ENCODE results near the gene PIK3IP1.
"Not testable (repeated sequence)": the region's sequence is repeated elsewhere in the genome, so short reads cannot be mapped to it uniquely, and the experiment has no call there.

Gene PIK3IP1

DNA sequence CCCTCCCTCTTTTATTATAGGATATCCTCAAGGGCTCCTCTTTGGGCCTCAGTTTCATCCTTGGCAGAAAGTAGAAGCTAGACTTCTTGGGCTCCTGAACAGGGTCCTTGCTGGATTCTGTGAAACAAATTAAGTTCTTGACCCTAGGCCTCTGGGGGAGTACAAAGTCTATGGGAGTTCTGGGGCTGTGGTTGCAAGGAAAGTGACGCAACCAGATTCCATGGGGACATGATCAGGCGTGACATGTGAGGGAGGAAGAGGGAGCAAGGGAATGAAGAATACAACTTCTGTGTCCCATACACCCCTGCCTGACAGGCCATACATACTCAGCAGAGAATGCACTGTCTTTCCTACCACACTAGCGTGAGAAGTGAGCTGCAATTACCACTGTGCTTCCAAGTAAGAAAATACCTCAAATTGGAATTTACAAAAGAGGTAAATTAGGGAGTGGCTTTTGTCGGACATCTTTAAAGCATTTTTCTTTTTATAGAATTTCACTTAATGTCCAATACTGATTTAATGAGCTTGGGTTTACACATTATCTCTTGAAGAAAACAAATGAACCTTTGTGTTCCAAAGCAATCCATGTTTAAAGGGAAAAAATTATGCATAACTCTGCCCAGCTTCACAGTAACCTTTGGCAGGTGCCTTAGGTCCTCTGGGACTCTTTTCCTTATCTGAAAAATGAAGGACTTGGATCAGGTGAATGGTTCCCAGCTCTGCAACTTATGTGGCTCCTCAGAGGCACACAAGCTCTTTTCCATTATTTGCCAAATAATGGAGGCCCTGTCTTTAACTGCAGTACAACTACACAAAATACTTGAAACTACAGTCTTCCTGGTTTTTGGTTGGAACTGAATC, 41.3 kb downstream of the PIK3IP1 start:
- DNase-seq: no peak

DNA sequence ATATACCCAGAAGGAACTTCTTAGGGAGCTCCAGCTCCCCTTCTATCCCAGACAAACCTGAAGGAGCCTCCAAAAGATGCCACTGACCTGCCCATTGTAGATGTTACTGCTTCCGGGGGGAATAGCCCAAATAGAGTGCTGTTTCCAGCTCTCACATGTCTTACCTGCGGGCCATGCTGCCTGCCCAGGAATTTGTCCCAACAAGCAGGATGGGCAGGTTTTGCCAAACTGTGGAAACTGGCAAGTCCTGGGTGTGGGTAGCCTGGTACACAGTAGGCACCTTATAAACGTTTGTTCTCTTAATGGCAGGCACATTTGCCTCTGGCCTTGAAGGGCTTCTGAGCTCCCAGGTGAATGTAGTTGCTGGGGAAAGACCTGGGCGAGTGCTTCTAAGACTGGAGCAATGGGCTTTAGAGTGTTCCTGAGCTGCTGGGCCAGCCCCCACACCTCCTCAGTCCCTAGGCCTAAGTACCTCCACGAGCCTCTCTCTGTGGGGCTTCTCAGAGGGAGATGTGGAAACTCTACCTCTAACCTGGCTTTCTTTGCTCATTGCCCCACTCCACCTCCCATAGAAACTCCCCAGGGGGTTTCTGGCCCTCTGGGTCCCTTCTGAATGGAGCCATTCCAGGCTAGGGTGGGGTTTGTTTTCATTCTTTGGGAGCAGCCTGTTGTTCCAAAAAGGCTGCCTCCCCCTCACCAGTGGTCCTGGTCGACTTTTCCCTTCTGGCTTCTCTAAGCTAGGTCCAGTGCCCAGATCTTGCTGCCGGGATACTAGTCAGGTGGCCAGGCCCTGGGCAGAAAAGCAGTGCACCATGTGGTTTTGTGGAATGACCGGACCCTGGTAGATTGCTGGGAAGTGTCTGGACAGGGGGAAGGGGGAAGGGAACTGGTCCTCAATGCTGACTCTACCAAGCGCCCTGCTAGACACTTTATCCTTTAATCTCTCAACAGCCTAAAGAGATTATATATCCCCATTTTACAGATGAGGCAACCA, 43.0 kb downstream of the PIK3IP1 start:
- DNase-seq: peak in 38 of 51 donors; percentile 11 to 78 (median 42)

DNA sequence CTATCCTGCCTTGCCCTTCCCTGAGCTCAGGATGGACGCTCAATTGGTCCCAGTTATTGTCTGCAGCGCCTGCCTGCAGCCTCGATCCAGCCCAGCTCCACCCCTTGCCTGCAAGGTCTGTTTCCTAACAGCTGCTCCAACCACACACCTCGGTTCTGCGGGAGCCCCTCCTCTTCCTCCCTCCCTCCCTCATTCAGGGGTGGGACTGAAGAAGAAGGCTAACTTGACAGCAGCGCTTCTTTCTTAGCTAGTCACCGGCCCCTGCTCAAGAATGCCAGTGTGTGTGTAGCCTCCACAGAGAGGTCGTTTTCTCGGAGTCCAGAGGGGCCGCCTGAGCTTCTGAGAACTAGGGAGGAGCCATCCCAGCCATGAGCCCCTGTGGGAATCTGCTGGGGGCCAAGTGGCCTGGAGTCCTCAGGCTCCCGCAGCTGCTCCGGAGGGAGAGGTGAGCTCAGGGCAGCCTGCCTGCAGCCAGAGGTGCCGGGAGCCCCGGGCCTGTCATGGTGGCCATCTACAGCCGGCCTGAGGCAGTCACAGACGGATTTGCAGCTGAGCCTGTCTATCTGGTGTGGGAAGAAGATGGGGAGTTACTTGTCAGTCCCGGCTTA, 44.0 kb downstream of the PIK3IP1 start:
- peak in 41 of 51 donors; percentile 12 to 86 (median 61) for DNase-seq

DNA sequence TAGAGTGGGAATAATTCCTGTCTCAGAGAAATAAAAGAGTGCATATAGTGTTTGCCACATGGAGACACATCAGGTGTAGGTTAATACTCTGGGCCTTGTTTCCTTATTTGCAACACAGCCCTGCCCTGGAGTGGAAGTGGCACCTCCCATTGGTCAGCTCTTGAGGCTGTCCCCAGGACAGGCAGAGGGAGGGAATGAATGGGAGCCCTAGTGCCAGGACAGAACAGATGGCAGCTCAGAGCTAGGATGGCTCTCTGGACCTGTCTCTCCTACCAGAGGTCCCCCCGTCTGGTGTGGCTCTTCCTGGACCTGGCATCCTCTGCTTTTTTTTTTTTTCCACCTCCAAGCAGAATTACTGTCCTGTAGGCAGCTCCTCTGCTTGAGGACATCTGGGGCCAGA, 44.6 kb downstream of the PIK3IP1 start:
- no peak for DNase-seq

DNA sequence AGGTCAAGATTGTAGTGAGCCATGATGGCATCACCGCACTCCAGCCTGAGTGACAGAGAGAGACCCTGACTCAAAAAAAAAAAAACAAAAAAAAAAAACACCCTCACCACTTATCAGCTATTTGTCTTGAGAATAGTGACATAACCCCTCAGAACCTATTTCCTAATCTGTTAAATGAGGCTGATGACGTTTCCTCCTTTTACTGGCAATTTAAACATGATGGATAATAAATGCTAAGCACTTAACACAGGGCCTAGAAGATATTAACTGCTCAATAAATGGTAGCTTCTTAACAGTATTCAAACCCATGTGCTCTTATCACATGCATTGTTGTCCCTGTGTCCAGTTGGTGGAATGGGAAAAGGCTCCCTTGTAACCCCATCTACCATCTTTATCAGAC, 45.6 kb downstream of the PIK3IP1 start:
- no peak for DNase-seq

DNA sequence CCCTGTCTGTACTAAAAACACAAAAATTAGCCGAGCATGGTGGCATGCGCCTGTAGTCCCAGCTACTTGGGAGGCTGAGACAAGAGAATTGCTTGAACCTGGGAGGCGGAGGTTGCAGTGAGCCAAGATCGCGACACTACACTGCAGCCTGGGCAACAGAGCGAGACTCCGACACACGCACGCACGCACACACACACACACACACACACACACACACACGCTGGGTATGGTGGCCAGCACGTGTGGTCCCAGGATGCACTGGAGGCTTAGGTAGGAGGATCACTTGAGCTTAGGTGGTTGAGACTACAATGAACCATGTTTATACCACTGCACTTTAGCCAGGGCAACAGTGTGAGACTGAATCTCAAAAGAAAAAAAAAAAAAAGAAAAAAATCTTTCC, 46.3 kb downstream of the PIK3IP1 start:
- not testable (repeated sequence) for DNase-seq

DNA sequence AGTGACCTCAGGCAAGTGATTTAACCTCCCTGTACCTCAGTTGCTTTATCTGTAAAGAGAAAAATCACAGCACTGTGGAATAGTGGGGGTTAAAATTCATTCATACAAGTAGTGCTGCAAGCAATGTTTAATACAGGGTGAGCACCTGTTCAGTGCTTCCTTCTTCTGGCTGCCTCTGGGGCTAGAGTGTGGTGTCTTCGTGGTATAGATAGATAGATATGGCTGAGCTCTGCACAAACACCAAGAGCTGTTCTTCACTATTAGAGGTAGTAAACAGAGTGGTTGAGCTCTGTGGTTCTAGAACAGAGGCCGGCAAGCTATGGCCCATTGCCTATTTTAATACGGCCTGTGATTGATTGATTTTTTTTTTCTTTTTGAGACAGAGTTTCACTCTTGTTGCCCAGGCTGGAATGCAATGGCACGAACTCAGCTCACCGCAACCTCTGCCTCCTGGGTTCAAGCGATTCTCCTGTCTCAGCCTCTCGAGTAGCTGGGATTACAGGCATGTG, 47.3 kb downstream of the PIK3IP1 start:
- no peak for DNase-seq

DNA sequence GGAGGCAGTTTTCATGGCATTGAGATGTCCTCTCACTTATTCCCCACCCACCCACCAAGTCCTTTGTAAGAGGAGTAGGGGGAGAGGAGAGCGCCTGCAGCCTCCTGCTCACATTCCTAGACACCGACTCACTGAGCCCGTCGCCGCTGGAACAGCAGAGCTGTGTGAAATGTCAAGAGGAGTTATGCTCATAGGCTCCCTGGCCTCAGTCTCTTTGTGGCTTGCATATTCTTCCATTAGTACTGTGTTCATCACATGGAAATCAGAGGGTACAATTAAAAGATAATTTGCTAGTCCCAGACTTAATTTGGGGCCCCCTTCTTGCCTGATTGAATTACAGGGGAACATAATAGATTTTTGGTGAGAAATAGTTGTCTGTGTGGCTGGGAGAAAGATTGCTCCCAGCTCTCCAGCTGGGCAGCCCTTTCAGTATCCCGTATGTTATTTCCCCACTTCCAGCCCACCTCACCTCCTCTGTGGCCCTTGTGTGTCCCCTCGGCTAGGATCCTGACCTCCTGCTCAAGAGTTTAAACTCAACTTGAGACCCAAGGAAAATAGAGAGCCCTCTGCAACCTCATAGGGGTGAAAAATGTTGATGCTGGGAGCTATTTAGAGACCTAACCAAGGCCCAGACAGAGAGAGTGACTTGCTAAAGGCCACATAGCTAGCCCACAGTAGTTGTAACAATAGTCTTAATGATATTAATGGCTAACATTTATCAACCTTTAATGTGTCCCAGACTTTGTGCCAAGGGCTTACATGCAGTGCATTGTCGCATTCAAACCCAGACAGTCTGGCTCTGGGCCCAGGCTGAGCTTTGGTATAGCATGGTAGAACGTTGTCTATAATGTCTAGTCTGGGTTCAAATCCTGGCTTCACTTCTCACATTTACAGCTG, 48.0 kb downstream of the PIK3IP1 start:
- no peak for DNase-seq

DNA sequence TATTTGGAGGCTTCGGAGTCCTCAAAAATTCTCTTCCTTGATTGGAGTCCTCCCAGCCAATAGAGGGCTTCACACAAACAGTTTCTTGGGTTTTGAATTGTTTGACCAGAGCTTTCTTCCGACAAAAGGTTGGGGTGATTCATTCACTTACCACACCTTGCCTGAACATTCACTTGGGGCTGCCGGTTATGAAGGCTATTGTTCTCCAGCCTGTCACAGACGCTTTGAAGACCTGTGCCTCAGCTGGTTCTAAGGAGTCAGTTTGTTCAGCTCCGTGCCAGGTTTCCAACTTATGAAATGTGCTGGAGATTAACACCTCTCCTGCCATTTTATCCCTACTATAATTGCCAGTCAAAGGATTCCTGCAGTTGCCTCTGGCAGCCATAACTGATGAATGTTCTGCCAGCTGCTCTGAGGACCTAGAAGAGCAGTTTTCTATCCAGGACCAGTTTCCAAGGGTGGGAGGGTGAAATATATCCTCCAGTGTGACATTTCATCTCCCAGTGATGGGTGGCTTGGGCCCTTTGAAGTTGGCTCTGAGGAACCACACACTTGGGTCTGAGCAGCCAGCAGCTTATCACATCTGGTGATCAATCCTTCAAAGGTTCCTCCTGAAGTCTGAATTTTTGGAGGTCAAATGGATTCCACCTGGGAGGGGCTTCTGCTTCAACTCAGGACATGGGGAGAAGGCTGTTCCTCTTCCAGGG, 48.8 kb downstream of the PIK3IP1 start:
- DNase-seq: no peak

DNA sequence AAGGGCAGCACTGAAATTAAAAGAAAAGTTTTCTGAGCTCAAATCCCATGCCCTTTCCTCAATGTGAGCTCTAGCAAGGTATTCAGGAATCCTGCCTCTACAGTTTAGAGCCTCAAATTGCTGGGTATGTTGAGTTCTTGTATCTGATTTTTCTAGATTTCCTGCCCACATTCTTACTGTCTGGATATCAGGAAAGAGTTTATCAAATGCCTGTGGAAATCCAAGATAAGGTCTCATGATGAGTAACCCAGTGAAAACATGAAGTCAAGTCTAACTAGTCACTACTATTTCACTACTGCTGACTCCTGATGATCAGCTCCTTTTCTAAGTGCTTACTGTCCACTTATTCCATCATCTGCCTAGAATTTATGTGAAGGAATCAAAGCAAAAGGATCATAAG, 50.4 kb downstream of the PIK3IP1 start:
- DNase-seq: no peak

DNA sequence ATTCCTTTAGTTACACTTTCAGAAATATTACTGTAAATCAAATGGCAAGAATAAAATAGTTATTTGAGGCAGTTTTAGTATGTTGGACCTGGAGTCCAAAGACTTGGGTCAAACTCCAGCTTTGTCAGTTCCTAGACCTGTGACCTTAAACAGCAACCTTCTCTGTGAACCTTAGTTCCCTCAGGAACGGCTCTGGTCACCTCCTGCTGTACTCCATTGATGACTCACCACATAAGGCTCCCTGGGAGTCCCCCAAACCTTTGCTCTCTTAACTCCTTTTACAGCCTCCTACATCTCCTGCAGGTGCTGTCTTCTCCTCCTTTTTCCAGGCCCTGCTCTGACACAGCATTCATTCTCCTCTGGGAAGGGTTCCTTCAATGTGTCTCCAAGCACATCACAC, 51.1 kb downstream of the PIK3IP1 start:
- DNase-seq: no peak

DNA sequence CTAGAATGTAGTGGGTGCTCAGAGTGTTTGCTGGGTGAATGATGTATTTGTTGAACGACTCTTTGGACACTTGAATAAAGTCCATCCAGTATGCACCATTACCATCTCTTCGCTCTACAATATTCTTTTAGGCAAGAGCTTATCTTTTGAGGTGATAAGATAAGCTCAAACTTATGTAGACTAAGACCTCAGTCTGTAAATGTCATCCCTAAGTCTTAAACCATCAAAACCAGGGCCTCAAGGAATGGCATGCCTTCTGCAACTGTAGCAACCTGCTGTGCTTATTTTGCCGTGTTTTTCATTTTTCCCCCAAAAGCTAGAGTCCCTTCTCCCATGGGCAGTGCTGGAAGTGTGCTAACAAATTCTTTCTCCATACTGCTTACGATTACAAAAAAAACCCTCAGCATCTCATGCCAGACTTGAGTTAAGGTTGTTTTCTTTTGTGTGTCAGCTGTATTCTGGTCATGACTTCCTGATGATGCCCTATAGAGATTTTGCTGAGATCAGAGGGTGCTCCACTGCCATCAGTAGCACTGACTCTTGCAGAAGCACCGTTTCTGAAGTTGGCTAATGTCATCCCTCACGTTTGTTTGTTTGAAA, 52.4 kb downstream of the PIK3IP1 start:
- no peak for DNase-seq

DNA sequence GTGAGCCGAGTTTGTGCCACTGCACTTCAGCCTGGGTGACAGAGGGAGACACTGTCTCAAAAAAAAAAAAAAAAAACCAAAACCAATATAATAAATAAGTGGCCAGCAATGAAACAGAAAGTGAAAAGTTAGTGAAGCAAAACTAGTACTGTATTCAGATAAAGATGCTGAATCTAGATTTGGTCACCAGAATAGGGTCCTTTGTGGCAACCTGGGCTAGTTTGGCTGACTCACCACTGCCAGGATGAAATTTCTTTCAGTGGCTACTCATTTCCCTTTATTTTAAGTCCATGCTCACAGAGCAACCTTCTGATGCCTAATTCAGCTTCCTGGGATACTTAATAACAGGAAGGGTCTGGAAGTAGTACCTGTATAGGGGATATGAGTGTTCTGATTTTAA, 54.2 kb downstream of the PIK3IP1 start:
- DNase-seq: no peak

DNA sequence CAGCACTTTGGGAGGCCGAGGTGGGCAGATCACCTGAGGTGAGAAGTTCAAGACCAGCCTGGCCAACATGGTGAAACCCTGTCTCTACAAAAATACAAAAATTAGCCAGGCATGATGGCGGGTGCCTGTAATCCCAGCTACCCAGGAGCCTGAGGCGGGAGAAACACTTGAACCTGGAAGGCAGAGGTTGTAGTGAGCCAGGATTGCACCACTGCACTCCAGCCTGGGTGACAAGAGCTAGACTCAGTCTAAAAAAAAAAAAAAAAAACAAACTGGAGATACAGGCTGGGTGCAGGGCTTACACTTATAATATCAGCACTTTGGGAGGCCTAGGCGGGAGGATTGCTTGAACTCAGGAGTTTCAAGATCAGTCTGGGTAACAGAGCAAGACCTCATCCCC, 56.2 kb downstream of the PIK3IP1 start:
- DNase-seq: not testable (repeated sequence)

DNA sequence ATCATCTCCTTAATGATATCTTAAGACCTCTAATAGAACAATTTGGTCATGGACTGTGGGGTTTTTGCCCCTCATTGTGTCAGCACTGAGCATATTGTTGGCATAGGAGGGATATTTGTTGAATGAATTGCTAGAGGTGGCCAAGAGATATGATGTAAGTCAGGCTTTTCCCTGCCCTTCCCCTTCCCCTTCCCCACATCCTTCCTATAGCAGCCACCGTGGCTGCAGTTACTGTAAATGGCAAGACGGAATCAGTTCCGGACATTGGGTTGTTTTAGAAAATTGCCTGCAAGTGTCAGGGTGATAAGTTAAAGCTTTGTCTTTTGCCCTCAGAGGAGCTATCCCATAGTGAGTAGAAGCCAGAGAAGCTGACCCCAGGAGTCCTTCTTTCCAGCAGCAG, 57.2 kb downstream of the PIK3IP1 start:
- DNase-seq: no peak

DNA sequence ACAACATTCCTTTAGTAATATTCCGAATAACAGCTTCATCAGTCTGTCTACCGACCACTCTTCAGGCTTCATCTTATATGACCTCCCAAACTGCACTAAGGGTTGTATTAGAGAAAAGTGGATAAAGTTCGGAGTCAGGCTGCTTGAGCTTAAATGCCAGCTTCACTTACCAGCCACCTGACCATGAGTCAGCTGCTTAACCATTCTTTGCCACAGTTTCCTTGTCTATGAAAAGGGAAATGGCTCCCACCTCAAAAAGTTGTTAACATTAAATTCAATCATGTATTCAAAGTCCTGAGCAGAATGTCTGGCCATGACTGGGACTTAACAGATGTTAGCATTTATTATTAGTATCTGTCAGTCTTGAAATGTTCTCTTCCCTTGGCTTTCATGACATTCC, 59.3 kb downstream of the PIK3IP1 start:
- no peak for DNase-seq
